HG02938 (cell line): ENCODE results near the gene DIO1.
"Not testable (repeated sequence)": the region's sequence is repeated elsewhere in the genome, so short reads cannot be mapped to it uniquely, and the experiment has no call there.

Source experiments
- ATAC-seq: cut with Tn5 transposase; IDR thresholded peaks from one replicate; pipeline ENCODE4 v1.9.1; 2021; ENCODE audit warnings: mild to moderate bottlenecking, moderate library complexity; ENCODE audit not compliant: unreplicated experiment

DIO1 gene

GRCh38 chr1:53893999-53894636 lies at the start of gene DIO1:
Gene DIO1 (plus strand): TSS chr1:53894187. CDS start chr1:53894211, 24 bp downstream.
- no peak for ATAC-seq

- no peak for ATAC-seq
These were observed 46.0 kb upstream of the DIO1 start for GRCh38 chr1:53847980-53848379.

- ATAC-seq, result no peak
These were observed 43.8 kb upstream of the DIO1 start for GRCh38 chr1:53850082-53850673.

- ATAC-seq, result no peak
These were observed 42.3 kb upstream of the DIO1 start for GRCh38 chr1:53851571-53852285.

GRCh38 chr1:53860967-53861411 lies 33.0 kb upstream of the DIO1 start:
- ATAC-seq, result no peak

- ATAC-seq, result no peak
These were observed 31.5 kb upstream of the DIO1 start for GRCh38 chr1:53862507-53862906.

GRCh38 chr1:53868565-53868964 lies 25.4 kb upstream of the DIO1 start:
- ATAC-seq, result no peak

- no peak for ATAC-seq
These were observed 24.4 kb upstream of the DIO1 start for GRCh38 chr1:53869454-53870117.

GRCh38 chr1:53871221-53871620 lies 22.8 kb upstream of the DIO1 start:
- ATAC-seq, result no peak

- ATAC-seq, result no peak
These were observed 22.1 kb upstream of the DIO1 start for GRCh38 chr1:53871773-53872484.

GRCh38 chr1:53875150-53875549 lies 18.8 kb upstream of the DIO1 start:
- ATAC-seq, result not testable (repeated sequence)

GRCh38 chr1:53878492-53879105 lies 15.4 kb upstream of the DIO1 start:
- no peak for ATAC-seq

GRCh38 chr1:53881853-53882252 lies 12.1 kb upstream of the DIO1 start:
- ATAC-seq, result not testable (repeated sequence)

- not testable (repeated sequence) for ATAC-seq
These were observed 10.4 kb upstream of the DIO1 start for GRCh38 chr1:53883600-53883999.

GRCh38 chr1:53888681-53889080 lies 5.3 kb upstream of the DIO1 start:
- no peak for ATAC-seq

- peak; percentile 89 for ATAC-seq
These were observed 4.4 kb upstream of the DIO1 start, which contains the start of gene YIPF1 for GRCh38 chr1:53889304-53890298. Gene YIPF1 (minus strand): TSS chr1:53889797. CDS start chr1:53888937, 860 bp downstream.

- no peak for ATAC-seq
These were observed 3.5 kb upstream of the DIO1 start for GRCh38 chr1:53890522-53890941.

GRCh38 chr1:53891018-53891417 lies 3.0 kb upstream of the DIO1 start:
- no peak for ATAC-seq

GRCh38 chr1:53891678-53892077 lies 2.3 kb upstream of the DIO1 start:
- ATAC-seq, result no peak
